Measurements from ENCODE around the gene TNFRSF8.

Gene TNFRSF8

GRCh38 chr1:12063141-12064072, at the start of gene TNFRSF8:
TNFRSF8 (plus strand) TSS chr1:12063303; CDS start chr1:12063599, 296 bp downstream.
- in situ Hi-C loops (cut with HindIII; ENCODE audit: low sequenced_read_pairs): no loop called here
- DNase-seq (ENCODE audit: low read depth): no peak
- no peak for TF ChIP-seq CTCF (IDR thresholded peaks at IDR 0.05; ENCODE audit: low read depth, low read length, missing control alignments)
- H3K4me3 ChIP-seq (ENCODE audit: low read depth, low read length): no peak within 1 kb of the TSS

- no peak for DNase-seq (ENCODE audit: low read depth)
These were observed 48.7 kb upstream of the TNFRSF8 start for GRCh38 chr1:12014141-12014991.

GRCh38 chr1:12015001-12015491, 48.1 kb upstream of the TNFRSF8 start:
- DNase-seq (ENCODE audit: low read depth): no peak
- TF ChIP-seq CTCF (IDR thresholded peaks at IDR 0.05; ENCODE audit: low read depth, low read length, missing control alignments): no peak
- H3K4me3 ChIP-seq (ENCODE audit: low read depth, low read length): no peak overlapping the region
- in situ Hi-C loops (cut with HindIII; ENCODE audit: low sequenced_read_pairs): no loop called here

More at GRCh38 chr1:12014141-12014991, 48.7 kb upstream of the TNFRSF8 start:
- no peak for TF ChIP-seq CTCF (IDR thresholded peaks at IDR 0.05; ENCODE audit: low read depth, low read length, missing control alignments)
- in situ Hi-C loops (cut with HindIII; ENCODE audit: low sequenced_read_pairs): no loop called here
- H3K4me3 ChIP-seq (ENCODE audit: low read depth, low read length): no peak overlapping the region

GRCh38 chr1:12015499-12015898, 47.6 kb upstream of the TNFRSF8 start:
- no peak for TF ChIP-seq CTCF (IDR thresholded peaks at IDR 0.05; ENCODE audit: low read depth, low read length, missing control alignments)
- H3K4me3 ChIP-seq (ENCODE audit: low read depth, low read length): no peak overlapping the region
- DNase-seq (ENCODE audit: low read depth): no peak
- in situ Hi-C loops (cut with HindIII; ENCODE audit: low sequenced_read_pairs): no loop called here

GRCh38 chr1:12016182-12016581, 46.9 kb upstream of the TNFRSF8 start:
- no peak for TF ChIP-seq CTCF (IDR thresholded peaks at IDR 0.05; ENCODE audit: low read depth, low read length, missing control alignments)
- DNase-seq (ENCODE audit: low read depth): no peak
- H3K4me3 ChIP-seq (ENCODE audit: low read depth, low read length): no peak overlapping the region
- in situ Hi-C loops (cut with HindIII; ENCODE audit: low sequenced_read_pairs): no loop called here

- peak overlapping the region; percentile 76 for H3K4me3 ChIP-seq (ENCODE audit: low read depth, low read length)
- TF ChIP-seq CTCF (IDR thresholded peaks at IDR 0.05; ENCODE audit: low read depth, low read length, missing control alignments): no peak
- DNase-seq (ENCODE audit: low read depth): no peak
- in situ Hi-C loops (cut with HindIII; ENCODE audit: low sequenced_read_pairs): loop anchor here (5.0 kb wide), 1 partner anchor 38 kb away; the partner anchor contains the start of gene MFN2
These were observed 43.1 kb upstream of the TNFRSF8 start for GRCh38 chr1:12019858-12020509.
